Measurements from ENCODE around the gene ZBTB18.

ZBTB18 gene

GRCh38 chr1:244087611-244088010, 36.5 kb downstream of the ZBTB18 start:
- DNase-seq, result no peak
- Histone ChIP-seq H3K27ac (ENCODE audit: low read length, poor library complexity, severe bottlenecking) (no peak overlapping the region), H3K4me3 (ENCODE audit: insufficient read depth in 1 of 2, low read depth in 1 of 2, low read length in 2 of 2) (no peak overlapping the region), H2BK5ac (ENCODE audit: low read depth, low read length, poor library complexity, severe bottlenecking) (no peak overlapping the region), H2AFZ (ENCODE audit: low read depth, low read length) (no peak overlapping the region), H3K4me1 (ENCODE audit: control insufficient read depth, insufficient read depth, low read depth, low read length) (peaks cover 21% of the 10 kb centered on the region), H3K9me3 (ENCODE audit: control insufficient read depth, low read length) (peaks cover 17% of the 10 kb centered on the region), H3K14ac (ENCODE audit: low read length in 2 of 2) (no peak overlapping the region), H2BK12ac (ENCODE audit: low read length in 2 of 2) (no peak overlapping the region), H2AK5ac (ENCODE audit: low read length, severe bottlenecking) (peak overlapping the region; percentile 63), H3K4ac (ENCODE audit: low read depth in 1 of 2, low read length in 2 of 2) (no peak overlapping the region), H3K27me3 (ENCODE audit: control insufficient read depth in 1 of 2, insufficient read depth in 1 of 2, low read length in 2 of 2) (peaks cover 5 to 42% of the 10 kb centered on the region in 2 experiments), H3K23ac (ENCODE audit: low read length in 2 of 2) (no peak overlapping the region), H4K91ac (ENCODE audit: low read length) (no peak overlapping the region), H3K36me3 (ENCODE audit: control insufficient read depth in 1 of 2, insufficient read depth in 2 of 2, low read depth in 1 of 2, low read length in 2 of 2) (no peaks in the 10 kb centered on the region), H2BK15ac (ENCODE audit: low read depth, poor library complexity, severe bottlenecking) (no peak overlapping the region), H3K4me2 (ENCODE audit: low read length, poor library complexity, severe bottlenecking) (no peak overlapping the region), H2BK120ac (ENCODE audit: low read depth, low read length) (no peak overlapping the region), H3K79me1 (replicated peaks; ENCODE audit: low read length, poor library complexity, severe bottlenecking) (no peaks in the 10 kb centered on the region), H3K9ac (ENCODE audit: low read length) (no peak overlapping the region), H4K8ac (ENCODE audit: low read length) (no peak overlapping the region), H3K18ac (ENCODE audit: low read depth in 1 of 2, low read length in 2 of 2) (no peak overlapping the region)
- 96% methylated on average over 6 of the region's 7 CpGs for WGBS

GRCh38 chr1:244088161-244088560, 37.1 kb downstream of the ZBTB18 start:
- no peak overlapping the region for H2BK12ac ChIP-seq (ENCODE audit: low read length in 2 of 2)
- H3K27ac ChIP-seq (ENCODE audit: low read length, poor library complexity, severe bottlenecking), result no peak overlapping the region
- no peak overlapping the region for H2BK15ac ChIP-seq (ENCODE audit: low read depth, poor library complexity, severe bottlenecking)
- H2AK5ac ChIP-seq (ENCODE audit: low read length, severe bottlenecking), result peak overlapping the region; percentile 31
- H3K4me3 ChIP-seq (ENCODE audit: insufficient read depth in 1 of 2, low read depth in 1 of 2, low read length in 2 of 2), result no peak overlapping the region
- H4K91ac ChIP-seq (ENCODE audit: low read length), result no peak overlapping the region
- no peak overlapping the region for H3K4ac ChIP-seq (ENCODE audit: low read depth in 1 of 2, low read length in 2 of 2)
- H3K27me3 ChIP-seq (ENCODE audit: control insufficient read depth in 1 of 2, insufficient read depth in 1 of 2, low read length in 2 of 2), result peaks cover 0 to 36% of the 10 kb centered on the region in 2 experiments
- H3K23ac ChIP-seq (ENCODE audit: low read length in 2 of 2), result no peak overlapping the region
- no peak overlapping the region for H2AFZ ChIP-seq (ENCODE audit: low read depth, low read length)
- H3K18ac ChIP-seq (ENCODE audit: low read depth in 1 of 2, low read length in 2 of 2), result no peak overlapping the region
- no peak overlapping the region for H3K9ac ChIP-seq (ENCODE audit: low read length)
- no peaks in the 10 kb centered on the region for H3K36me3 ChIP-seq (ENCODE audit: control insufficient read depth in 1 of 2, insufficient read depth in 2 of 2, low read depth in 1 of 2, low read length in 2 of 2)
- WGBS, result 88% methylated on average over 6 of the region's 6 CpGs
- no peak overlapping the region for H3K4me2 ChIP-seq (ENCODE audit: low read length, poor library complexity, severe bottlenecking)
- H2BK120ac ChIP-seq (ENCODE audit: low read depth, low read length), result no peak overlapping the region
- H3K4me1 ChIP-seq (ENCODE audit: control insufficient read depth, insufficient read depth, low read depth, low read length), result peaks cover 21% of the 10 kb centered on the region
- no peak for DNase-seq
- no peak overlapping the region for H4K8ac ChIP-seq (ENCODE audit: low read length)
- peaks cover 15% of the 10 kb centered on the region for H3K9me3 ChIP-seq (ENCODE audit: control insufficient read depth, low read length)
- no peak overlapping the region for H3K14ac ChIP-seq (ENCODE audit: low read length in 2 of 2)
- H3K79me1 ChIP-seq (replicated peaks; ENCODE audit: low read length, poor library complexity, severe bottlenecking), result no peaks in the 10 kb centered on the region
- no peak overlapping the region for H2BK5ac ChIP-seq (ENCODE audit: low read depth, low read length, poor library complexity, severe bottlenecking)

- peak overlapping the region; percentile 19 for H2AK5ac ChIP-seq (ENCODE audit: low read length, severe bottlenecking)
Observed at GRCh38 chr1:244089561-244089960, 38.5 kb downstream of the ZBTB18 start.

GRCh38 chr1:244090645-244091044, 39.6 kb downstream of the ZBTB18 start:
- no peak overlapping the region for H2BK120ac ChIP-seq (ENCODE audit: low read depth, low read length)
- H2BK5ac ChIP-seq (ENCODE audit: low read depth, low read length, poor library complexity, severe bottlenecking), result no peak overlapping the region
- DNase-seq, result no peak
- H3K14ac ChIP-seq (ENCODE audit: low read length in 2 of 2), result no peak overlapping the region
- peaks cover 9% of the 10 kb centered on the region for H3K9me3 ChIP-seq (ENCODE audit: control insufficient read depth, low read length)
- no peak overlapping the region for H3K27ac ChIP-seq (ENCODE audit: low read length, poor library complexity, severe bottlenecking)
- no peak overlapping the region for H3K4me2 ChIP-seq (ENCODE audit: low read length, poor library complexity, severe bottlenecking)
- no peak overlapping the region for H4K91ac ChIP-seq (ENCODE audit: low read length)
- H3K4ac ChIP-seq (ENCODE audit: low read depth in 1 of 2, low read length in 2 of 2), result no peak overlapping the region
- no peak overlapping the region for H4K8ac ChIP-seq (ENCODE audit: low read length)
- H3K4me3 ChIP-seq (ENCODE audit: insufficient read depth in 1 of 2, low read depth in 1 of 2, low read length in 2 of 2), result no peak overlapping the region
- 90% methylated on average over 3 of the region's 3 CpGs for WGBS
- H3K18ac ChIP-seq (ENCODE audit: low read depth in 1 of 2, low read length in 2 of 2), result no peak overlapping the region
- H2BK15ac ChIP-seq (ENCODE audit: low read depth, poor library complexity, severe bottlenecking), result no peak overlapping the region
- peaks cover 20% of the 10 kb centered on the region for H3K4me1 ChIP-seq (ENCODE audit: control insufficient read depth, insufficient read depth, low read depth, low read length)
- no peak overlapping the region for H3K9ac ChIP-seq (ENCODE audit: low read length)
- H3K36me3 ChIP-seq (ENCODE audit: control insufficient read depth in 1 of 2, insufficient read depth in 2 of 2, low read depth in 1 of 2, low read length in 2 of 2), result no peaks in the 10 kb centered on the region
- peaks cover 0 to 14% of the 10 kb centered on the region in 2 experiments for H3K27me3 ChIP-seq (ENCODE audit: control insufficient read depth in 1 of 2, insufficient read depth in 1 of 2, low read length in 2 of 2)
- no peak overlapping the region for H2AFZ ChIP-seq (ENCODE audit: low read depth, low read length)
- H3K79me1 ChIP-seq (replicated peaks; ENCODE audit: low read length, poor library complexity, severe bottlenecking), result no peaks in the 10 kb centered on the region
- no peak overlapping the region for H3K23ac ChIP-seq (ENCODE audit: low read length in 2 of 2)
- H2AK5ac ChIP-seq (ENCODE audit: low read length, severe bottlenecking), result peak overlapping the region; percentile 93
- H2BK12ac ChIP-seq (ENCODE audit: low read length in 2 of 2), result no peak overlapping the region

More at GRCh38 chr1:244089561-244089960, 38.5 kb downstream of the ZBTB18 start:
- no peak overlapping the region for H2BK120ac ChIP-seq (ENCODE audit: low read depth, low read length)
- H3K9ac ChIP-seq (ENCODE audit: low read length), result no peak overlapping the region
- no peak for DNase-seq
- H2BK5ac ChIP-seq (ENCODE audit: low read depth, low read length, poor library complexity, severe bottlenecking), result peak overlapping the region; percentile 25
- H3K4me3 ChIP-seq (ENCODE audit: insufficient read depth in 1 of 2, low read depth in 1 of 2, low read length in 2 of 2), result no peak overlapping the region
- peak overlapping the region; percentile 25 for H3K4me2 ChIP-seq (ENCODE audit: low read length, poor library complexity, severe bottlenecking)
- H2BK12ac ChIP-seq (ENCODE audit: low read length in 2 of 2), result peak overlapping the region in 1 of 2 experiments; percentile 25
- no peak overlapping the region for H4K8ac ChIP-seq (ENCODE audit: low read length)
- no peaks in the 10 kb centered on the region for H3K36me3 ChIP-seq (ENCODE audit: control insufficient read depth in 1 of 2, insufficient read depth in 2 of 2, low read depth in 1 of 2, low read length in 2 of 2)
- H3K18ac ChIP-seq (ENCODE audit: low read depth in 1 of 2, low read length in 2 of 2), result no peak overlapping the region
- no peak overlapping the region for H2BK15ac ChIP-seq (ENCODE audit: low read depth, poor library complexity, severe bottlenecking)
- peaks cover 0 to 22% of the 10 kb centered on the region in 2 experiments for H3K27me3 ChIP-seq (ENCODE audit: control insufficient read depth in 1 of 2, insufficient read depth in 1 of 2, low read length in 2 of 2)
- H3K23ac ChIP-seq (ENCODE audit: low read length in 2 of 2), result no peak overlapping the region
- no peak overlapping the region for H4K91ac ChIP-seq (ENCODE audit: low read length)
- no peak overlapping the region for H3K4ac ChIP-seq (ENCODE audit: low read depth in 1 of 2, low read length in 2 of 2)
- peaks cover 20% of the 10 kb centered on the region for H3K4me1 ChIP-seq (ENCODE audit: control insufficient read depth, insufficient read depth, low read depth, low read length)
- no peaks in the 10 kb centered on the region for H3K79me1 ChIP-seq (replicated peaks; ENCODE audit: low read length, poor library complexity, severe bottlenecking)
- 62% methylated on average over 8 of the region's 8 CpGs for WGBS
- peak overlapping the region; percentile 89 for H3K27ac ChIP-seq (ENCODE audit: low read length, poor library complexity, severe bottlenecking)
- no peak overlapping the region for H2AFZ ChIP-seq (ENCODE audit: low read depth, low read length)
- H3K14ac ChIP-seq (ENCODE audit: low read length in 2 of 2), result no peak overlapping the region
- H3K9me3 ChIP-seq (ENCODE audit: control insufficient read depth, low read length), result peaks cover 15% of the 10 kb centered on the region

Measured in mesenchymal stem cell (in vitro differentiated cells and primary cell).